NCI-H2227 (cell line): ENCODE measurements around the gene KCNK3.
"Not testable (repeated sequence)": the region's sequence is repeated elsewhere in the genome, so short reads cannot be mapped to it uniquely, and the experiment has no call there.

Experiments
- DNase-seq: peaks from one replicate; lab custom pipeline; 2025; ENCODE audit not compliant: unreplicated experiment; lab: John Stamatoyannopoulos, UW

KCNK3 gene

GRCh38 chr2:26727641-26728561 is 35.4 kb downstream of the KCNK3 start:
- DNase-seq: no peak

GRCh38 chr2:26729311-26729710 is 36.8 kb downstream of the KCNK3 start:
- no peak for DNase-seq

GRCh38 chr2:26730549-26731344 is 38.2 kb downstream of the KCNK3 start:
- no peak for DNase-seq

- DNase-seq: no peak
Measured at GRCh38 chr2:26731714-26732113, 39.2 kb downstream of the KCNK3 start.

- no peak for DNase-seq
Measured at GRCh38 chr2:26732446-26732845, 39.9 kb downstream of the KCNK3 start.

- DNase-seq: no peak
Measured at GRCh38 chr2:26733413-26733812, 40.9 kb downstream of the KCNK3 start.

GRCh38 chr2:26735097-26735496 is 42.6 kb downstream of the KCNK3 start:
- DNase-seq: no peak

GRCh38 chr2:26735883-26736588 is 43.5 kb downstream of the KCNK3 start:
- no peak for DNase-seq

- no peak for DNase-seq
Measured at GRCh38 chr2:26737221-26737620, 44.7 kb downstream of the KCNK3 start.

- no peak for DNase-seq
Measured at GRCh38 chr2:26738481-26738880, 46.0 kb downstream of the KCNK3 start.

- no peak for DNase-seq
Measured at GRCh38 chr2:26739514-26739913, 47.0 kb downstream of the KCNK3 start.

- DNase-seq: no peak
Measured at GRCh38 chr2:26740346-26740745, 47.8 kb downstream of the KCNK3 start.

GRCh38 chr2:26740890-26741302 is 48.4 kb downstream of the KCNK3 start:
- DNase-seq: no peak

- no peak for DNase-seq
Measured at GRCh38 chr2:26742048-26742770, 49.7 kb downstream of the KCNK3 start.

GRCh38 chr2:26743852-26744251 is 51.3 kb downstream of the KCNK3 start:
- DNase-seq: no peak

- no peak for DNase-seq
Measured at GRCh38 chr2:26744953-26745352, 52.4 kb downstream of the KCNK3 start.

- peak; percentile 85 for DNase-seq
Measured at GRCh38 chr2:26745609-26746327, 53.2 kb downstream of the KCNK3 start.

- DNase-seq: no peak
Measured at GRCh38 chr2:26746934-26747333, 54.4 kb downstream of the KCNK3 start.

GRCh38 chr2:26749787-26750420 is 57.4 kb downstream of the KCNK3 start:
- DNase-seq: not testable (repeated sequence)

GRCh38 chr2:26750467-26750866 is 57.9 kb downstream of the KCNK3 start:
- not testable (repeated sequence) for DNase-seq
